Liver (tissue), 9 donors: ENCODE data around the gene ABTB2. TPM values are rescaled to one million over a fixed set of nuclear protein-coding genes. Genes with fewer than 3 reads are reported as not detected.
"Not testable (repeated sequence)": the region's sequence is repeated elsewhere in the genome, so short reads cannot be mapped to it uniquely, and the experiment has no call there.

Experiments used
- DNase-seq: peaks from one replicate; pipeline ENCODE4 v3.0.0-alpha.2; 2017; ENCODE audit warnings: low spot score
- H3K27ac ChIP-seq, 2 donors: one replicate each; pipeline ENCODE4 v1.7.0; 2013; ENCODE audit warnings: inconsistent platforms in 2 of 2, low read length in 2 of 2, control low read depth in 1 of 2, low read depth in 1 of 2, mild to moderate bottlenecking in 1 of 2
- H3K27me3 ChIP-seq, 4 donors: one replicate each; pipeline versions ENCODE4 v1.6.1 to v1.7.0; 2013; ENCODE audit warnings: low read length in 3 of 4, inconsistent platforms in 1 of 4, mild to moderate bottlenecking in 1 of 4, moderate library complexity in 1 of 4; ENCODE audit not compliant: control insufficient read depth in 4 of 4, insufficient read depth in 4 of 4
- H3K36me3 ChIP-seq, 4 donors: one replicate each; pipeline versions ENCODE4 v1.6.1 to v1.7.0; 2013; ENCODE audit warnings: low read length in 3 of 4, mild to moderate bottlenecking in 3 of 4, low read depth in 1 of 4, moderate library complexity in 1 of 4; ENCODE audit not compliant: control insufficient read depth in 4 of 4, insufficient read depth in 3 of 4
- H3K4me1 ChIP-seq, 4 donors: one replicate each; pipeline versions ENCODE4 v1.6.1 to v1.7.0; 2013; ENCODE audit warnings: low read length in 3 of 4, mild to moderate bottlenecking in 3 of 4, moderate library complexity in 1 of 4; ENCODE audit not compliant: control insufficient read depth in 4 of 4, insufficient read depth in 4 of 4
- H3K4me3 ChIP-seq, 3 donors: one replicate each; pipeline versions ENCODE4 v1.6.1 to v1.7.0; 2013; ENCODE audit warnings: low read length in 3 of 3, control low read depth in 1 of 3, low read depth in 1 of 3, mild to moderate bottlenecking in 1 of 3
- H3K9ac ChIP-seq, 2 donors: one replicate each; pipeline ENCODE4 v1.7.0; 2013; ENCODE audit warnings: low read length in 2 of 2, mild to moderate bottlenecking in 2 of 2, moderate library complexity in 2 of 2, control low read depth in 1 of 2, low read depth in 1 of 2
- H3K9me3 ChIP-seq, 4 donors: one replicate each; pipeline versions ENCODE4 v1.6.1 to v1.7.0; 2013; ENCODE audit warnings: low read length in 3 of 4; ENCODE audit not compliant: control insufficient read depth in 4 of 4
- FOXA1 ChIP-seq: IDR thresholded peaks from 2 replicates; pipeline ENCODE4 v1.6.1; 2016; ENCODE audit warnings: antibody characterized with exemption
- FOXA2 ChIP-seq: IDR thresholded peaks from 2 replicates; pipeline ENCODE4 v1.6.1; 2016; ENCODE audit warnings: antibody characterized with exemption
- HNF4A ChIP-seq, 2 donors: conservative IDR thresholded peaks; 2 replicates each; pipeline ENCODE4 v1.6.1; 2016; ENCODE audit warnings: antibody characterized with exemption in 2 of 2, mild to moderate bottlenecking in 2 of 2
- HNF4G ChIP-seq: IDR thresholded peaks from 2 replicates; pipeline ENCODE4 v1.6.1; 2016; ENCODE audit warnings: antibody characterized with exemption
- JUND ChIP-seq, 2 donors: IDR thresholded peaks; 2 replicates each; pipeline ENCODE4 v1.6.1; 2016; ENCODE audit warnings: antibody characterized with exemption in 2 of 2
- NR2F2 ChIP-seq: IDR thresholded peaks from 2 replicates; pipeline ENCODE4 v1.6.1; 2016; ENCODE audit warnings: antibody characterized with exemption
- RAD21 ChIP-seq, 2 donors: IDR thresholded peaks; 2 replicates each; pipeline ENCODE4 v1.6.1; 2016; ENCODE audit warnings: antibody characterized with exemption in 2 of 2, mild to moderate bottlenecking in 2 of 2
- RXRA ChIP-seq, 2 donors: IDR thresholded peaks; 2 replicates each; pipeline ENCODE4 v1.6.1; 2017 to 2018; ENCODE audit warnings: antibody characterized with exemption in 2 of 2, mild to moderate bottlenecking in 1 of 2
- SP1 ChIP-seq: IDR thresholded peaks from 2 replicates; pipeline ENCODE4 v1.6.1; 2018; ENCODE audit warnings: antibody characterized with exemption, mild to moderate bottlenecking
- TAF1 ChIP-seq: conservative IDR thresholded peaks from 2 replicates; pipeline ENCODE4 v1.6.1; 2016; ENCODE audit warnings: antibody characterized with exemption, mild to moderate bottlenecking
- YY1 ChIP-seq: IDR thresholded peaks from 2 replicates; pipeline ENCODE4 v1.6.1; 2016; ENCODE audit warnings: antibody characterized with exemption, mild to moderate bottlenecking
- WGBS: extraction: QIAGEN DNeasy Blood & Tissue Kit; methylation state at CpG from one replicate; pipeline ENCODE4 v1.1.7; 2013; 5-methylcytosine and 5-hydroxymethylcytosine counted together
- polyA plus RNA-seq, 2 donors: library from polyadenylated mRNA; stranded (reverse) in 1 of 2; unstranded in 1 of 2; fragments of 200-250 nt in 1 of 2; fragments of >200 nt in 1 of 2; fragmentation: Nextera tagmentation in 1 of 2; extraction: Ambion mirVana in 1 of 2; gene quantifications; one replicate each; pipeline versions ENCODE4 v1.2.1 to v1.2.3, GENCODE V29; 2013 to 2015
- total RNA-seq, 2 donors: library from RNA; depleted of rRNA; stranded (reverse); fragments of >200 nt; gene quantifications; one replicate each; pipeline ENCODE4 v1.2.3, GENCODE V29; 2014
- TF ChIP-seq, protein P1 (sequence below): IDR thresholded peaks from 2 replicates; pipeline ENCODE4 v1.6.1; 2016; ENCODE audit warnings: antibody characterized with exemption, mild to moderate bottlenecking
- TF ChIP-seq, protein P2 (sequence below): IDR thresholded peaks from 2 replicates; pipeline ENCODE4 v1.6.1; 2016; ENCODE audit warnings: antibody characterized with exemption
- TF ChIP-seq, protein P3 (sequence below): IDR thresholded peaks from 2 replicates; pipeline ENCODE4 v1.6.1; 2016; ENCODE audit warnings: antibody characterized with exemption
- TF ChIP-seq, protein P4 (sequence below): fragments of 150-350 bp; IDR thresholded peaks from 2 replicates; pipeline ENCODE4 v1.5.1; 2017; ENCODE audit warnings: improper control_type of control experiment, low read depth, low read length; ENCODE audit not compliant: missing input control
- donor health status: healthy.
- donor health status: healthy.
- donor health status: healthy.
- donor health status: healthy.
- donor health status: healthy.

Gene ABTB2
- total and polyA plus RNA-seq, 4 donors: 2.4 to 8.9 (median 6.1) TPM

DNA sequence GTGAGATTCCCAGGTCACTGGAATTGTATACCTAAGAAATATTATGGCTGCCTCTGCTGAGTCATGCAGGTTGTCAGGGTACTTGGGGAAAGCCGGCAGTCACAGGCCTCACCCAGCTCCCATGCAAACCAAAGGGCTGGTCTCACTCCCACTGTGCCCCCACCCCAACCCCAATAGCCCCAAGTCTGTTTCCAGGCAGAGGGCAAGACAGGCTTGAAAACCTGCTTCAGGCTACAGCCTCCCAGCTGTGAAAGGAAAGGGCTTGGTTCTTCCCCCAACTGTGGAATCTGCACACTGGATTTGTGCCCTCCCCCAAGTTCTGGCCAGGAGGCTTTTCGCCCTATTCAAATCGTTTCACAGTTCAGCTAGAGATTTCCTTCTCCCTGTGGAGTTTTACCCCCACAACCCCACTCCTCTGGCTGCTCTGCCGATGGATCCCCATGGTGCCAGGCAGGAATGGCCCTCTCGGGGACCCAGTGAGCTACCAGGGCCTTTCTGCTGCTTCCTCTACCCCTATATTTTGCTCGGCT, 37.0 kb upstream of the ABTB2 start (continued):
- TF ChIP-seq, protein P1, sequence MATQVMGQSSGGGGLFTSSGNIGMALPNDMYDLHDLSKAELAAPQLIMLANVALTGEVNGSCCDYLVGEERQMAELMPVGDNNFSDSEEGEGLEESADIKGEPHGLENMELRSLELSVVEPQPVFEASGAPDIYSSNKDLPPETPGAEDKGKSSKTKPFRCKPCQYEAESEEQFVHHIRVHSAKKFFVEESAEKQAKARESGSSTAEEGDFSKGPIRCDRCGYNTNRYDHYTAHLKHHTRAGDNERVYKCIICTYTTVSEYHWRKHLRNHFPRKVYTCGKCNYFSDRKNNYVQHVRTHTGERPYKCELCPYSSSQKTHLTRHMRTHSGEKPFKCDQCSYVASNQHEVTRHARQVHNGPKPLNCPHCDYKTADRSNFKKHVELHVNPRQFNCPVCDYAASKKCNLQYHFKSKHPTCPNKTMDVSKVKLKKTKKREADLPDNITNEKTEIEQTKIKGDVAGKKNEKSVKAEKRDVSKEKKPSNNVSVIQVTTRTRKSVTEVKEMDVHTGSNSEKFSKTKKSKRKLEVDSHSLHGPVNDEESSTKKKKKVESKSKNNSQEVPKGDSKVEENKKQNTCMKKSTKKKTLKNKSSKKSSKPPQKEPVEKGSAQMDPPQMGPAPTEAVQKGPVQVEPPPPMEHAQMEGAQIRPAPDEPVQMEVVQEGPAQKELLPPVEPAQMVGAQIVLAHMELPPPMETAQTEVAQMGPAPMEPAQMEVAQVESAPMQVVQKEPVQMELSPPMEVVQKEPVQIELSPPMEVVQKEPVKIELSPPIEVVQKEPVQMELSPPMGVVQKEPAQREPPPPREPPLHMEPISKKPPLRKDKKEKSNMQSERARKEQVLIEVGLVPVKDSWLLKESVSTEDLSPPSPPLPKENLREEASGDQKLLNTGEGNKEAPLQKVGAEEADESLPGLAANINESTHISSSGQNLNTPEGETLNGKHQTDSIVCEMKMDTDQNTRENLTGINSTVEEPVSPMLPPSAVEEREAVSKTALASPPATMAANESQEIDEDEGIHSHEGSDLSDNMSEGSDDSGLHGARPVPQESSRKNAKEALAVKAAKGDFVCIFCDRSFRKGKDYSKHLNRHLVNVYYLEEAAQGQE: no peak
- TF ChIP-seq TAF1 (no peak), RAD21 (IDR thresholded peaks at IDR 0.05) (no peak), JUND (IDR thresholded peaks at IDR 0.05) (no peak), SP1 (no peak), FOXA1 (no peak), NR2F2 (no peak)
- TF ChIP-seq, protein P2, sequence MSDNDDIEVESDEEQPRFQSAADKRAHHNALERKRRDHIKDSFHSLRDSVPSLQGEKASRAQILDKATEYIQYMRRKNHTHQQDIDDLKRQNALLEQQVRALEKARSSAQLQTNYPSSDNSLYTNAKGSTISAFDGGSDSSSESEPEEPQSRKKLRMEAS: no peak

DNA sequence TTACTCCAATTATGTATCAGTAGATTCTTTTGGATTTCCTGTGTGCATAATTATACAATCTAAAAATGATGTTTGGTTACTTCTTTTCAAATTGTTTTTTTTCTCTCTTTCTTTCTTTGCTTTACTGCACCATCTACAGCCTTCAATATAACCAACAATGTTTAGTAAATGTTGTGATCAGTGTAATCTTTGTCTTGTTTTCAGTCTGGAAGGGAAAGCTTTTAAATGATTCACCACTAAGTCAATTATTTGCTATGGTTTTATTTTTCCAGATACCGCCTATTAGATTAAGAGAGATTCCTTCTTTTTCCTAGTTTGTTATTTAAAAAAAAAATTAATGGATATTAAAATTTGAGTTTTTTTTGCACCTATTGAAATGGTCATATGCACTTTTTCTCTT, 29.8 kb upstream of the ABTB2 start:
- peak overlapping the region in 1 of 2 donors; percentile 31 for H3K27ac ChIP-seq

DNA sequence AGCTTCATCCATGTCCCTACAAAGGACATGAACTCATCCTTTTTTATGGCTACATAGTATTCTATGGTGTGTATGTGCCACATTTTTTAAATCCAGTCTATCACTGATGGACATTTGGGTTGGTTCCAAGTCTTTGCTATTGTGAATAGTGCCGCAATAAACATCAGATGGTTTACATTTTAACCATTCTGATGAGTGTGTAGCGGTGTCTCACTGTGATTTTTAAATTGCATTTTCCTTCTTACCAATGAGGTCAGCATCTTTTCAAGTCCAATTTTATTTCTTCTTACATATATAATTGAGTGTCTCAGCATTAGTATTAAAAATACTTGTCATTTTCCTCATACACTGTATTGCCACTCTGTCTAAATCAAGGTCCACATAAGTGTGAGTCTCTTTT, 28.5 kb upstream of the ABTB2 start:
- H3K36me3 ChIP-seq, H3K4me3 ChIP-seq, H3K27ac ChIP-seq, DNase-seq, H3K9ac ChIP-seq, H3K9me3 ChIP-seq, H3K4me1 ChIP-seq, H3K27me3 ChIP-seq: not testable (repeated sequence)
- 78% methylated on average over 2 of the region's 2 CpGs for WGBS

More for the DNA sequence above, 29.8 kb upstream of the ABTB2 start:
- Histone ChIP-seq H3K9ac (peak overlapping the region in 1 of 2 donors; percentile 67), H3K36me3 (no peaks in the 10 kb centered on the region), H3K4me3 (no peak overlapping the region), H3K4me1 (peaks cover 5 to 10% (median 7%) of the 10 kb centered on the region in 4 donors), H3K27me3 (no peaks in the 10 kb centered on the region), H3K9me3 (no peaks in the 10 kb centered on the region)
- DNase-seq: no peak
- 43% methylated on average over 1 of the region's 1 CpG for WGBS
- TF ChIP-seq HNF4G (no peak), YY1 (no peak), RAD21 (IDR thresholded peaks at IDR 0.05) (peak; percentile 13 to 39), HNF4A (conservative IDR thresholded peaks at IDR 0.05) (peak in 1 of 2 donors; percentile 20), FOXA1 (no peak)

DNA sequence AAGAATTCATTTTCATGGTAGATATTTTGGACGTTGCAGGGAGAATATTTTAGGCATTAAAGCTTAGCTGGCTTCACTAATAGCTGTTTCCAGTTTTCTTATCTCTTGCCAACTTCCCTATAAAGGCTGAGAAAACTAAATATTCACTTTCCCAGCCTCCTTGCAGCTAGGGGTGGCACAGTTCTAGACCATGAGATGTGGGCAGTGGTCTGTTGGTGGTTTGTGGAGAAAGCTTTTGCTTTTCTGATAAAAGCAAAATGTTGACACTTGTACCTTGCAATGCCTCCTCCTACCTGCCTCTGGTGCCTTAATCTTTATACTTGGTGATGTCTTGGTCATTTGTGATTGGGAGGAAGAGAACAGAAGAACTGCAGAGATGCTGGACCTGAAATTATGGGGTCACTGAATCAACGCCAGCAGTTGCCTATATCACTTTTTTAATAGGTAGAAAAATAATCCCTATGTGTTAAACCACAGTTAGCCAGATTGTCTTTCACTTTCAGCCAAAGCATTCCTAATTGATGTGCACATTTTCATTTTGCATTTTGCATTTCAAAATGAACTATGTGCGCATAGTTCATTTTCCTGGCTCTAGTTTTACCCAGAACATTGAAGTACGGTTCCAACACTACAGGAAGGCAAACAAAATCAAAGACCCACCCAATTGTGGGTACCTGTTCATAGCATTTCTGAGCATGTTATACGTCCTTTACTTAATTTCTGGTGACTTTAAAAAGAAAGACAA, 24.9 kb upstream of the ABTB2 start:
- Histone ChIP-seq H3K4me3 (no peak overlapping the region), H3K9me3 (no peaks in the 10 kb centered on the region), H3K36me3 (no peaks in the 10 kb centered on the region), H3K27ac (no peak overlapping the region), H3K9ac (no peak overlapping the region), H3K27me3 (no peaks in the 10 kb centered on the region), H3K4me1 (peaks cover 4 to 14% (median 10%) of the 10 kb centered on the region in 4 donors)
- no peak for DNase-seq
- WGBS: 69% methylated on average over 5 of the region's 5 CpGs
- TF ChIP-seq, protein P2: no peak
- TF ChIP-seq YY1: no peak
- TF ChIP-seq FOXA1: no peak
- TF ChIP-seq, protein P3, sequence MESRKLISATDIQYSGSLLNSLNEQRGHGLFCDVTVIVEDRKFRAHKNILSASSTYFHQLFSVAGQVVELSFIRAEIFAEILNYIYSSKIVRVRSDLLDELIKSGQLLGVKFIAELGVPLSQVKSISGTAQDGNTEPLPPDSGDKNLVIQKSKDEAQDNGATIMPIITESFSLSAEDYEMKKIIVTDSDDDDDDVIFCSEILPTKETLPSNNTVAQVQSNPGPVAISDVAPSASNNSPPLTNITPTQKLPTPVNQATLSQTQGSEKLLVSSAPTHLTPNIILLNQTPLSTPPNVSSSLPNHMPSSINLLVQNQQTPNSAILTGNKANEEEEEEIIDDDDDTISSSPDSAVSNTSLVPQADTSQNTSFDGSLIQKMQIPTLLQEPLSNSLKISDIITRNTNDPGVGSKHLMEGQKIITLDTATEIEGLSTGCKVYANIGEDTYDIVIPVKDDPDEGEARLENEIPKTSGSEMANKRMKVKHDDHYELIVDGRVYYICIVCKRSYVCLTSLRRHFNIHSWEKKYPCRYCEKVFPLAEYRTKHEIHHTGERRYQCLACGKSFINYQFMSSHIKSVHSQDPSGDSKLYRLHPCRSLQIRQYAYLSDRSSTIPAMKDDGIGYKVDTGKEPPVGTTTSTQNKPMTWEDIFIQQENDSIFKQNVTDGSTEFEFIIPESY: no peak
- no peak for TF ChIP-seq FOXA2
- TF ChIP-seq HNF4G: no peak
- TF ChIP-seq HNF4A (conservative IDR thresholded peaks at IDR 0.05): no peak
- TF ChIP-seq RXRA (IDR thresholded peaks at IDR 0.05): no peak
- TF ChIP-seq, protein P4, sequence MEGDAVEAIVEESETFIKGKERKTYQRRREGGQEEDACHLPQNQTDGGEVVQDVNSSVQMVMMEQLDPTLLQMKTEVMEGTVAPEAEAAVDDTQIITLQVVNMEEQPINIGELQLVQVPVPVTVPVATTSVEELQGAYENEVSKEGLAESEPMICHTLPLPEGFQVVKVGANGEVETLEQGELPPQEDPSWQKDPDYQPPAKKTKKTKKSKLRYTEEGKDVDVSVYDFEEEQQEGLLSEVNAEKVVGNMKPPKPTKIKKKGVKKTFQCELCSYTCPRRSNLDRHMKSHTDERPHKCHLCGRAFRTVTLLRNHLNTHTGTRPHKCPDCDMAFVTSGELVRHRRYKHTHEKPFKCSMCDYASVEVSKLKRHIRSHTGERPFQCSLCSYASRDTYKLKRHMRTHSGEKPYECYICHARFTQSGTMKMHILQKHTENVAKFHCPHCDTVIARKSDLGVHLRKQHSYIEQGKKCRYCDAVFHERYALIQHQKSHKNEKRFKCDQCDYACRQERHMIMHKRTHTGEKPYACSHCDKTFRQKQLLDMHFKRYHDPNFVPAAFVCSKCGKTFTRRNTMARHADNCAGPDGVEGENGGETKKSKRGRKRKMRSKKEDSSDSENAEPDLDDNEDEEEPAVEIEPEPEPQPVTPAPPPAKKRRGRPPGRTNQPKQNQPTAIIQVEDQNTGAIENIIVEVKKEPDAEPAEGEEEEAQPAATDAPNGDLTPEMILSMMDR: no peak
- no peak for TF ChIP-seq NR2F2
